Lung (tissue), 12 donors: Measurements from ENCODE around the gene ESRRB. TPM values are rescaled to one million over a fixed set of nuclear protein-coding genes. Genes with fewer than 3 reads are reported as not detected.

Source experiments
- ATAC-seq: fragments of 200-7000 bp; cut with Tn5 transposase; one replicate; pipeline ENCODE4 v1.9.1; 2020; ENCODE audit warnings: moderate number of reproducible peaks; ENCODE audit not compliant: insufficient read depth, low FRiP score
- DNase-seq, 3 donors: peaks; one replicate each; pipeline ENCODE4 v3.0.0-alpha.2; 2013 to 2017
- H3K27ac ChIP-seq, 2 donors: one replicate each; pipeline ENCODE4 v1.5.1; 2013; ENCODE audit warnings: mild to moderate bottlenecking in 2 of 2, moderate library complexity in 2 of 2, control low read depth in 1 of 2, inconsistent platforms in 1 of 2, low read depth in 1 of 2, low read length in 1 of 2
- H3K27me3 ChIP-seq, 3 donors: one replicate each; pipeline ENCODE4 v1.5.1; 2013; ENCODE audit warnings: low read length in 2 of 3; ENCODE audit not compliant: control insufficient read depth in 3 of 3, insufficient read depth in 3 of 3
- H3K36me3 ChIP-seq, 4 donors: one replicate each; pipeline ENCODE4 v1.5.1; 2013; ENCODE audit warnings: low read length in 4 of 4, mild to moderate bottlenecking in 1 of 4, moderate library complexity in 1 of 4; ENCODE audit not compliant: control insufficient read depth in 4 of 4, insufficient read depth in 4 of 4
- H3K4me1 ChIP-seq, 5 donors: one replicate each; pipeline ENCODE4 v1.5.1; 2013; ENCODE audit warnings: low read length in 5 of 5, mild to moderate bottlenecking in 2 of 5, moderate library complexity in 1 of 5; ENCODE audit not compliant: control insufficient read depth in 5 of 5, insufficient read depth in 5 of 5
- H3K4me3 ChIP-seq: one replicate; pipeline ENCODE4 v1.5.1; 2013; ENCODE audit warnings: mild to moderate bottlenecking, control low read depth, moderate library complexity
- H3K9ac ChIP-seq, 2 donors: one replicate each; pipeline ENCODE4 v1.5.1; 2013; ENCODE audit warnings: low read length in 2 of 2, control low read depth in 1 of 2; ENCODE audit not compliant: insufficient read depth in 1 of 2
- H3K9me3 ChIP-seq, 4 donors: one replicate each; pipeline ENCODE4 v1.5.1; 2013; ENCODE audit warnings: low read length in 3 of 4, mild to moderate bottlenecking in 1 of 4, moderate library complexity in 1 of 4; ENCODE audit not compliant: control insufficient read depth in 4 of 4, insufficient read depth in 3 of 4
- WGBS, 2 donors: extraction: QIAGEN DNeasy Blood & Tissue Kit; methylation state at CpG; one replicate each; pipeline ENCODE4 v1.1.7; 2013; 5-methylcytosine and 5-hydroxymethylcytosine counted together
- polyA plus RNA-seq, 2 donors: library from polyadenylated mRNA; stranded (reverse); fragments of 200-250 nt; gene quantifications; one replicate each; pipeline ENCODE4 v1.2.1, GENCODE V29; 2013
- total RNA-seq, 2 donors: library from RNA; depleted of rRNA in 1 of 2; stranded (reverse); fragments of >200 nt in 1 of 2; gene quantifications; one replicate each; pipeline ENCODE4 v1.2.1, GENCODE V29; 2014 to 2021
- TF ChIP-seq, protein P1 (sequence below): IDR thresholded peaks from 2 replicates; pipeline ENCODE4 v1.5.1; 2012; ENCODE audit warnings: mild to moderate bottlenecking; ENCODE audit errors: control extremely low read depth, extremely low read depth
- donor health status: control.
- donor health status: control.
- donor health status: Bipolar disorder and iron deficiency.
- donor health status: healthy.
- donor health status: DM: yes; HTN: yes; CAD: no.

The ESRRB gene
- total and polyA plus RNA-seq, 4 donors: 0.02 to 0.26 (median 0.18) TPM

DNA sequence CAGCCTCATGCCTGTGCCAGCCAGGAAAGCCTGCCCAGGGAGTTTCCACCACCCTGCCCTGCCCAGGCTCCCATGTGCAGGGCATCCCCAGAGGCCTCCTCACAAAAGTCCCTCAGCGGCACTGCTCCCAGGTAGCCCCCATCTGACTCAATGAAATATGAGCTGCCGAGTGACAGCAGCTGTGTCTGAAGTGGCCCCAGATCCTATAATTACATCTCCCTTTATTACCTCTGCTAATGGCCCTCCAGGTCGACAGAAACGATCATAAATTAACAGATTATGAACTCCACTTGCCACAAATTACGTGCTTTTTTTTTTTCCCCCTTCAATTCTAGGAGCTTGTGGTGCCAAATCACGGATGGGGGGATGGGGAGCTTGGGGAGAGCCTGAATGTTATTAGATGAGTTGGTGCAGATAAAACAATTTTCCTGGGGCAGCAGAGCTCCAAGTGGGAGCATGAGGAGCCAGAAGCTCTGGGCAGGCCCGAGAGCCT lies 110.4 kb downstream of the ESRRB start:
- no peak overlapping the region for H3K4me3 ChIP-seq
- H3K9ac ChIP-seq: no peak overlapping the region
- WGBS, 2 donors: 67 to 83% methylated on average over 7 of the region's 7 CpGs
- TF ChIP-seq, protein P1, sequence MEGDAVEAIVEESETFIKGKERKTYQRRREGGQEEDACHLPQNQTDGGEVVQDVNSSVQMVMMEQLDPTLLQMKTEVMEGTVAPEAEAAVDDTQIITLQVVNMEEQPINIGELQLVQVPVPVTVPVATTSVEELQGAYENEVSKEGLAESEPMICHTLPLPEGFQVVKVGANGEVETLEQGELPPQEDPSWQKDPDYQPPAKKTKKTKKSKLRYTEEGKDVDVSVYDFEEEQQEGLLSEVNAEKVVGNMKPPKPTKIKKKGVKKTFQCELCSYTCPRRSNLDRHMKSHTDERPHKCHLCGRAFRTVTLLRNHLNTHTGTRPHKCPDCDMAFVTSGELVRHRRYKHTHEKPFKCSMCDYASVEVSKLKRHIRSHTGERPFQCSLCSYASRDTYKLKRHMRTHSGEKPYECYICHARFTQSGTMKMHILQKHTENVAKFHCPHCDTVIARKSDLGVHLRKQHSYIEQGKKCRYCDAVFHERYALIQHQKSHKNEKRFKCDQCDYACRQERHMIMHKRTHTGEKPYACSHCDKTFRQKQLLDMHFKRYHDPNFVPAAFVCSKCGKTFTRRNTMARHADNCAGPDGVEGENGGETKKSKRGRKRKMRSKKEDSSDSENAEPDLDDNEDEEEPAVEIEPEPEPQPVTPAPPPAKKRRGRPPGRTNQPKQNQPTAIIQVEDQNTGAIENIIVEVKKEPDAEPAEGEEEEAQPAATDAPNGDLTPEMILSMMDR: no peak
- no peaks in the 10 kb centered on the region for H3K9me3 ChIP-seq
- no peaks in the 10 kb centered on the region for H3K4me1 ChIP-seq
- ATAC-seq (no peak), DNase-seq (no peak)
- H3K36me3 ChIP-seq: no peaks in the 10 kb centered on the region
- H3K27ac ChIP-seq: no peak overlapping the region
- H3K27me3 ChIP-seq: no peaks in the 10 kb centered on the region

DNA sequence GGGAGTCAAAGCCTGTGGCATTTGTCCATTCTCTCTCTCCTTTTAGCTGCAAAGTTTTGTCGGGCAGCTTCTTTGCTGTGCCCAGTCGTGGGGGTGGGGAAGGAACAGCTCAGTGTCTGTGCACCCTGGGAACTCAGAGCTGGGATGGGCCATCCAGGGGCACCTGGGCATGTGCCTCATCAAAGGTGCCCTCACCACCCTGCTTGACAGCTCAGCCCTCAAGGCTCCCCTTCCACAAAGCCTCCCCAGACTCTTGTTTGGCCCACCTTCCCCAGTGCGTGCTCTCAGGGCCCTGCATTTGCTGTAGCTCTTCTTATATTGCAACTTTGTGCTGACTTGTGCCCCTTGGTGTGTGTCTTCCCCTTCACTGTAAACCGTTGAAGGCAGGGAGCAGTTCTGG lies 112.6 kb downstream of the ESRRB start:
- WGBS, 2 donors: 82 to 85% methylated on average over 4 of the region's 4 CpGs
- ATAC-seq: no peak

DNA sequence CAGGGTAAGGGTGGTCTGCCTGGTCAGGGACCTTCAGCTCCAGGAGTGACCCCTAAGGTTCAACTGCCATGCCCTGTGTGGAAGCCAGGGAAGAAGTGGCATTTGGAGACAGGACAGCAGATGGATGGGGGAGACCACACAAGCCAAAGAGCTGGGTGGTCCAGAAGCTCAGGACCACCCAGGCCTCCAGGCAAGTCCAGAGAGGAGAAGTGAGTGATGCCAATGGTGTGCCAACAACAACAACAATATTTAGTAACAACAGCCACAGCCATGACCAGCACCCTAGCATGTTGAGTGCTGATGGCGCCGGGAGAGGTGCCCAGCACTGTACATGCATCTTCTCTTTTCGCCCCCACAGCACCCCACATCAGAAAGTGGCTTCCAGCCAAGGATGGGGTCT lies 113.7 kb downstream of the ESRRB start:
- Histone ChIP-seq H3K9ac (no peak overlapping the region), H3K4me3 (no peak overlapping the region), H3K9me3 (no peaks in the 10 kb centered on the region), H3K27me3 (no peaks in the 10 kb centered on the region), H3K36me3 (no peaks in the 10 kb centered on the region), H3K27ac (no peak overlapping the region), H3K4me1 (no peaks in the 10 kb centered on the region)
- DNase-seq (no peak), ATAC-seq (no peak)
- TF ChIP-seq, protein P1: no peak
- 95 to 98% methylated on average over 3 of the region's 3 CpGs for WGBS, 2 donors

More for the DNA sequence above, 112.6 kb downstream of the ESRRB start:
- Histone ChIP-seq H3K27ac (no peak overlapping the region), H3K36me3 (no peaks in the 10 kb centered on the region), H3K9me3 (no peaks in the 10 kb centered on the region), H3K4me1 (no peaks in the 10 kb centered on the region), H3K27me3 (no peaks in the 10 kb centered on the region), H3K9ac (no peak overlapping the region), H3K4me3 (no peak overlapping the region)
- DNase-seq: no peak
- TF ChIP-seq, protein P1: no peak

DNA sequence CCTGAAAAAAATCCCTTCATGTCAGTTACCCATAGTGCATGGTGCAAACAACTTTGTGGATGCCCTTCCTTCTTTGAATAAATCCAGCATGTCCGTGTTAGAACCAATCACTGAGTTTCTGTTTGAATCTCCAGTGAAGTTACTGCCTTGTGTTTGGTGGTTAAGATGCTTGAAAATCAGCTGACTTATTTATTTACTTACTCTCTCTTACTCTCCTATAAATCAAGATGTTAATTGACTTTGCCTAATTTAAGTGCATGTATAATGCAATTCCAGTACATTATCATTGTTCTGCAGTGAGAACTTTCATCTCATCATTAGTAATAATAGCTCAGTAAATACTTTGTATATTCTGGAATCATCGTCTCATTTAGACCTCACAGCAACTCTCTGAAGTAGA lies 114.2 kb downstream of the ESRRB start:
- H3K9me3 ChIP-seq: no peaks in the 10 kb centered on the region
- TF ChIP-seq, protein P1: no peak
- no peaks in the 10 kb centered on the region for H3K36me3 ChIP-seq
- ATAC-seq (no peak), DNase-seq (no peak)
- no peaks in the 10 kb centered on the region for H3K4me1 ChIP-seq
- WGBS, 2 donors: 90 to 98% methylated on average over 2 of the region's 2 CpGs
- H3K27ac ChIP-seq: no peak overlapping the region
- H3K4me3 ChIP-seq: no peak overlapping the region
- H3K27me3 ChIP-seq: no peaks in the 10 kb centered on the region
- H3K9ac ChIP-seq: no peak overlapping the region
